Ramos (cell line): Measurements from ENCODE around the gene PMS2.
"Not testable (repeated sequence)": the region's sequence is repeated elsewhere in the genome, so short reads cannot be mapped to it uniquely, and the experiment has no call there.

Experiments
- in situ Hi-C: fragments of 300-500 bp; cut with MboI; formaldehyde crosslinking; loops from one replicate; pipeline ENCODE4 v1.14.3; 2022; ENCODE audit warnings: low sequenced_read_pairs; ENCODE audit not compliant: unreplicated experiment

PMS2 gene

GRCh38 chr7:5930290-5930689 lies 78.6 kb downstream of the PMS2 start:
- in situ Hi-C loops: not testable (repeated sequence)

DNA sequence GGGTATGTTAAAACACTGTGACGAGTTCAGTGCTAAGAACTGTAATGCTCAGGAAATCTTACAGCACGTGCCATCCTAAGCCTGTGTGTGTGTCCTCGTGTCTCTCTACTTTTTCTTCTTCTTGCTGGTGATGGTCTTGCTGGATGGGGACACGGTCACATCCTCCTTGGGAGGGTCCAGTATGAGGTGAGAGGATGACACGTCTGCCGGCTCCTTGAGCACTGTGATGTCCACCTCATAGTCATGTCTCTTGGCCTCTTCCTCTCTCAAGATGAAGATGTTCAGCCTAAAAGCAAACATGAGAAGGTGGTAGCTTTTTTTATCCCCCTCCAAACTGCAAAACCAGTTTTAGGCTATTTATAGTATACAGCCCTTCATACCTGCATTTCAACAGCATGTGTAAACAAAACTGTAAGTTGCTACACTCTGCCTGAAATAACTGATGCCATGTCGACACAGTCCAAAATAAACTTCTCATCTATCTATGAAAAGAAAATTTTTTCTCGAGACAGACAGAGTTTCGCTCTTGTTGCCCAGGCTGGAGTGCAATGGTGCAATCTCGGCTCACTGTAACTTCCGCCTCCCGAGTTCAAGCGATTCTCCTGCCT lies 82.5 kb downstream of the PMS2 start:
- in situ Hi-C loops: not testable (repeated sequence)

DNA sequence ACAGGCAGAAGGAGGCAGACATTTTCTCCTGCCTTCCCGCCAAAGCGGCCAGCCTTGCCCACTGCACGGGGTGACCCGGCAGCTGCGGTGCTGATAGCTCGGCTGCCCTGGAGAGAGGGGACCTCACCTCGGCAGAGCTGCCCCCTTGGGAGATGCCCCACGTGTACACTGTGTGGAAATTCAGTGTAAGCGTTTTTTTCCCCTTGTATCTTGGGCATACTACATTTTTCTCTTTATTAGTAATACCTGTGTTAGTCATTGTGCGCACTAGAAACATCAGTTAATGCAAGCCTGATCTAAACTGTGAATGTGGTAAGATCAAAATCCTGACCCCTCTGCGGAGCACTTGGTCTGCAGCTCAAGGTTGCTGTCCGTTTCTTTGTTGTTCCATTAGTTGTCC lies 84.2 kb downstream of the PMS2 start:
- in situ Hi-C loops: not testable (repeated sequence)

DNA sequence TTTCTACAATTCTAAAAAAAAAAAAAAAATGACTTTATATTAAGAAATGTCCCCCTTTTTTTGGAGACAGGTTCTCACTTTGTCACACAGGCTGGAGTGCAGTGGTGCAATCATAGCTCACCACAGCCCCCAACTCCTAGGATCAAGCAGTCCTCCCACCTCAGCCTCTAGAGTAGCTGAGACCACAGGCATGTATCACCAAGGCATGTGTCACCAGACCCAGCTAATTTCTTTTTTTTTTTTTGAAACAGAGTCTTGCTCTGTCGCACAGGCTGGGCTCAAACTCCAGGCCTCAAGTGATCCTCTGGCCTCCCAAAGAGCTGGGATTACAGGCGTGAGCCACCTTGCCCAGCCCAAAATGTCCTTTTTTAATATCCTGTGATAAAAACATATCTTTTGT lies 84.7 kb downstream of the PMS2 start:
- in situ Hi-C loops: not testable (repeated sequence)
